Measurements from ENCODE around the gene PKDCC. TPM values are rescaled to one million over a fixed set of nuclear protein-coding genes. Genes with fewer than 3 reads are reported as not detected.

PKDCC gene
- total RNA-seq, 6 experiments from 2014 or later: 8.2 to 20.9 (median 12.3) TPM

DNA sequence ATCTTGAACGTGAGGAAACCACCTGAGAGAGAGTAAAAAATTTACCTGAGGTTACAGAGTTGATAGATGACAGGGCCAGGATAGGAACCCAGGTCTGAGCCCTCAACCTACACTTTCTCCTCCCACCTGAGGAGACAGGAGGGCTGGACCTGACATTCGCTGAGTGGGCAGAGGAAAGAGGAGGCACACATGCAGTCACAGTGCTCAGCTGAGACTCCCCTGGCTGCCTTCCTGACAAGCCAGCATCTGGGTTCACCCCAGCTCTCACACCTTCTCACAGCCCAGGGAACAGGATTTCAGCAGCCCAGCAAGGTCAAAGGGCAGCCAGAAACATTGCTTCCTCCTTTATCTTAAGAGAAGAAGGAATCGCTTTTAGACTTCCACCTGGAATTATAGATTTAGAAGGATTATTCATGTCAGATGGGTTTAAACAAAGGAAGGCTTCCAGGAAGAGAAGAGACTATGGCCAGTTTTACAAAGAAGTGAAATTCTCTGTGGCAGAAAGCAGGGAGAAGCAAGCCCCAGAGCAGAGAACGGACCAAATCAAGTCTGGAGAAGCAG lies 18.1 kb upstream of the PKDCC start:
- Histone ChIP-seq H3K4me3 (no peak overlapping the region), H3K9me3 (no peaks in the 10 kb centered on the region), H3K27me3 (no peaks in the 10 kb centered on the region), H3K36me3 (no peaks in the 10 kb centered on the region), H3K4me1 (peaks cover 0 to 9% (median 0%) of the 10 kb centered on the region in 4 donors), H3K27ac (no peak overlapping the region)
- DNase-seq: no peak
- no peak for ATAC-seq
- TF ChIP-seq, protein P1, sequence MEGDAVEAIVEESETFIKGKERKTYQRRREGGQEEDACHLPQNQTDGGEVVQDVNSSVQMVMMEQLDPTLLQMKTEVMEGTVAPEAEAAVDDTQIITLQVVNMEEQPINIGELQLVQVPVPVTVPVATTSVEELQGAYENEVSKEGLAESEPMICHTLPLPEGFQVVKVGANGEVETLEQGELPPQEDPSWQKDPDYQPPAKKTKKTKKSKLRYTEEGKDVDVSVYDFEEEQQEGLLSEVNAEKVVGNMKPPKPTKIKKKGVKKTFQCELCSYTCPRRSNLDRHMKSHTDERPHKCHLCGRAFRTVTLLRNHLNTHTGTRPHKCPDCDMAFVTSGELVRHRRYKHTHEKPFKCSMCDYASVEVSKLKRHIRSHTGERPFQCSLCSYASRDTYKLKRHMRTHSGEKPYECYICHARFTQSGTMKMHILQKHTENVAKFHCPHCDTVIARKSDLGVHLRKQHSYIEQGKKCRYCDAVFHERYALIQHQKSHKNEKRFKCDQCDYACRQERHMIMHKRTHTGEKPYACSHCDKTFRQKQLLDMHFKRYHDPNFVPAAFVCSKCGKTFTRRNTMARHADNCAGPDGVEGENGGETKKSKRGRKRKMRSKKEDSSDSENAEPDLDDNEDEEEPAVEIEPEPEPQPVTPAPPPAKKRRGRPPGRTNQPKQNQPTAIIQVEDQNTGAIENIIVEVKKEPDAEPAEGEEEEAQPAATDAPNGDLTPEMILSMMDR (IDR thresholded peaks at IDR 0.05): no peak
- TF ChIP-seq POLR2A (IDR thresholded peaks at IDR 0.05): no peak
- 76% methylated on average over 3 of the region's 4 CpGs for WGBS (ENCODE audit: insufficient coverage, low coverage, low lambda C conversion rate, missing lambda C conversion rate)
- intact Hi-C loops (cut with DNase I): no loop called here

DNA sequence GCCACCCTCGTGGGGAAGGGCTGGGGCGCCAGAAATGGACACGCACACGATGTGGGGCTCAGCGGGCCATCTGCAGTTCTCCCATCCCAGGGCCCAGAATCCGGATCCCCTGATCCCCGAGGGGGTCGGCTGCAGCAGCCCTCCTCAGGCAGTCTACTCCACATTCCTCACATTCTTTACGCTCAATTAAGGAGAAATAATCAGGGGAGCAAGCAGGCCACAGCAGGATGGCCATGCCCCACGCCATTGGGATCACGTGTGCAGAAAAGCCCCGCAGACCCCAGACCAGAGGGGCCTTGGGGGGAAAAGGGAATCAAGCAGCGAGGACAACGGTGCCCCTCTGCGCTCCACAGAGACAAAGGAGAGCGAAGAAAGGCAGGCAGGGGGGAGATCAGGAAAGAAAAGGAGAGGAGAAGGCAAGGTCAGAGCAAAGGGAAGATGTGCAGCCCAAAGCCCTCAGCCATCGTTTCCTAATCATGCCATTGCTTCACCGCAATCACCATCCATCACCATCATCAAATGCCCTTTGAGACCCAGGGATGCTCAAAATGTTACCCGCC lies 17.5 kb upstream of the PKDCC start:
- Histone ChIP-seq H3K4me1 (peaks cover 0 to 9% (median 0%) of the 10 kb centered on the region in 4 donors), H3K27me3 (no peaks in the 10 kb centered on the region), H3K9me3 (no peaks in the 10 kb centered on the region), H3K4me3 (no peak overlapping the region), H3K36me3 (no peaks in the 10 kb centered on the region), H3K27ac (no peak overlapping the region)
- no peak for TF ChIP-seq POLR2A (IDR thresholded peaks at IDR 0.05)
- TF ChIP-seq, protein P1 (IDR thresholded peaks at IDR 0.05): no peak
- ATAC-seq (no peak), DNase-seq (no peak)
- intact Hi-C loops (cut with DNase I): no loop called here
- 77% methylated on average over 19 of the region's 19 CpGs for WGBS (ENCODE audit: insufficient coverage, low coverage, low lambda C conversion rate, missing lambda C conversion rate)

DNA sequence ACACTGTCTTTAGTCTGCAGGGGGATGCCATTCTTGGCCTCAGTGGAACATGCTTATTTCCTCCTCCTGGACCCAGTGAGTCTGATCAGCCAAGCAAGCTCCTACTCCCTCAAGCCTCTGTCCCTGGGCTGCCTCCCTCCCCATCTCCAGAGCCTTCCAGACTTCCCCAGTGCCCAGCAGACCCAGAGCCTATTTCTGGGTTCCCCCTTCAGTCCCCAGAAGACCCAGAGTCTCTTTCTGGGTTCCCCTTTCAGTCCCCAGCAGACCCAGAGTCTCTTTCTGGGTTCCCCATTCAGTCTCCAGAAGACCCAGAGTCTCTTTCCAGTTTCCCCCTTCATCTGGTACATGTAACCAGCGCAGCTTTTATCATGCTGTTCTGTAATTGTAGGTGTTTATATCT lies 17.0 kb upstream of the PKDCC start:
- H3K27ac ChIP-seq: no peak overlapping the region
- H3K4me3 ChIP-seq: no peak overlapping the region
- ATAC-seq: no peak
- peaks cover 0 to 9% (median 0%) of the 10 kb centered on the region in 4 donors for H3K4me1 ChIP-seq
- no peaks in the 10 kb centered on the region for H3K27me3 ChIP-seq
- 69% methylated on average over 1 of the region's 1 CpG for WGBS (ENCODE audit: insufficient coverage, low coverage, low lambda C conversion rate, missing lambda C conversion rate)
- no peaks in the 10 kb centered on the region for H3K9me3 ChIP-seq
- no peak for DNase-seq
- H3K36me3 ChIP-seq: no peaks in the 10 kb centered on the region
- TF ChIP-seq, protein P1 (IDR thresholded peaks at IDR 0.05): no peak
- no peak for TF ChIP-seq POLR2A (IDR thresholded peaks at IDR 0.05)
- intact Hi-C loops (cut with DNase I): no loop called here

DNA sequence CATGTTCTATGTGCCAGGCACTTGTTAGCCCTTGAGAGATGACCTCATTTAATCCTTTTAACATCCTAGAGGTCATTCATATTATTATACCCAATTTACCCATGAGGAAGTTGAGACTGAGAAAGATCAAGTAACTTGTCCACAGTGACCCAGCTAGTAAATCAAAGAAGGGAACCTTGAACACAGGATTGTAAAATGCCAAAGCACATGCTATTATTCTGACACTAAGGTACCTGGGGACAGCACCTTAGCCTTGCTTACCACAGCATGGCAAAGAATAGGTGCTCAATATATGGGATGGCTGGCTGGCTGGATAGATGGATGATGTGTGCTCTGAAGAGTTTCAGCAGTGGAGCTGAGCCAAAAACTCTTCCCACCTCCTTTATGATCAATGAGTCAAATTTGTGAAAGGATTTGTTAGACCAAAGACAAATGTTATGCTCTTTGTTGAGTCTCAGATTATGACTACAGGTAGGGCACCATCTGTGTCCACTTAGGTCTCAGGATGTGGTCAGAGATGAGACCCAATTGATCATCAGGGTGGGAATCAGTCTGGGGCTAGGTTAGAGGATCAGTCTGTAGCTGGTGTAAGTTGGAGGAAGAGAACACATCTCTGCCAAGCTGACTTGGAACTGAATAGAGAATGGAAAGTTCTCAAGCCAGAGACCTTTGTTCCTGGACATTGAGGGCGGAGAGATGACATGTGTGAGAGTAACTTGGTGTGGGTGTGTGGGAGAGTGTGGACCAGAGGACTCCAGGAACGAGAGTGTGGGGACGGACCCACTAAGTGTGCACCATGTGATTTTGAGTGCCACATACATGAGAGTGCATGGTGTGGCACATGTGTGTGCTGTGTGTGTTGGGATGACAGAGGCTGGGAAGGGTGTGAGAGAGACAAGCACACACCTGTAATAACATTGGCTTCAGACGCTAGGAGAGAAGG lies 16.3 kb upstream of the PKDCC start:
- TF ChIP-seq, protein P1 (IDR thresholded peaks at IDR 0.05): no peak
- no peak for TF ChIP-seq POLR2A (IDR thresholded peaks at IDR 0.05)
- H3K36me3 ChIP-seq: no peaks in the 10 kb centered on the region
- H3K4me1 ChIP-seq: peaks cover 0 to 9% (median 0%) of the 10 kb centered on the region in 4 donors
- H3K27ac ChIP-seq: no peak overlapping the region
- H3K27me3 ChIP-seq: no peaks in the 10 kb centered on the region
- no peak overlapping the region for H3K4me3 ChIP-seq
- ATAC-seq: peak; percentile 61 to 96 (median 76)
- no peaks in the 10 kb centered on the region for H3K9me3 ChIP-seq
- intact Hi-C loops (cut with DNase I): no loop called here
- DNase-seq: no peak
- WGBS (ENCODE audit: insufficient coverage, low coverage, low lambda C conversion rate, missing lambda C conversion rate): 60% methylated on average over 4 of the region's 4 CpGs

Data from right lobe of liver (tissue), 6 donors.